B cell (primary cell): ENCODE data around the gene ITPK1.

ENCODE experiments used
- EZH2 ChIP-seq: IDR thresholded peaks from 2 replicates; pipeline ENCODE4 v1.6.1; 2012; ENCODE audit warnings: borderline replicate concordance, low read depth, mild to moderate bottlenecking, moderate library complexity, low read length; ENCODE audit not compliant: insufficient read depth, poor library complexity, severe bottlenecking
- TF ChIP-seq, protein P1 (sequence below): fragments of 200-600 bp; IDR thresholded peaks from one replicate; pipeline ENCODE4 v1.8.0; 2022; ENCODE audit warnings: antibody characterized with exemption, mild to moderate bottlenecking

GRCh38 chr14:92942576-92942975, 173.1 kb downstream of the ITPK1 start:
- TF ChIP-seq, protein P1, sequence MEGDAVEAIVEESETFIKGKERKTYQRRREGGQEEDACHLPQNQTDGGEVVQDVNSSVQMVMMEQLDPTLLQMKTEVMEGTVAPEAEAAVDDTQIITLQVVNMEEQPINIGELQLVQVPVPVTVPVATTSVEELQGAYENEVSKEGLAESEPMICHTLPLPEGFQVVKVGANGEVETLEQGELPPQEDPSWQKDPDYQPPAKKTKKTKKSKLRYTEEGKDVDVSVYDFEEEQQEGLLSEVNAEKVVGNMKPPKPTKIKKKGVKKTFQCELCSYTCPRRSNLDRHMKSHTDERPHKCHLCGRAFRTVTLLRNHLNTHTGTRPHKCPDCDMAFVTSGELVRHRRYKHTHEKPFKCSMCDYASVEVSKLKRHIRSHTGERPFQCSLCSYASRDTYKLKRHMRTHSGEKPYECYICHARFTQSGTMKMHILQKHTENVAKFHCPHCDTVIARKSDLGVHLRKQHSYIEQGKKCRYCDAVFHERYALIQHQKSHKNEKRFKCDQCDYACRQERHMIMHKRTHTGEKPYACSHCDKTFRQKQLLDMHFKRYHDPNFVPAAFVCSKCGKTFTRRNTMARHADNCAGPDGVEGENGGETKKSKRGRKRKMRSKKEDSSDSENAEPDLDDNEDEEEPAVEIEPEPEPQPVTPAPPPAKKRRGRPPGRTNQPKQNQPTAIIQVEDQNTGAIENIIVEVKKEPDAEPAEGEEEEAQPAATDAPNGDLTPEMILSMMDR: no peak
- TF ChIP-seq EZH2: no peak
